Activated naive CD8-positive, alpha-beta T cell treated with anti-CD3 and anti-CD28 coated beads, Interleukin-2, amount 10 ng/mL, durations not matched to agents 7 days and 5 days (primary cell): Measurements from ENCODE around the gene CLDN9. TPM values are rescaled to one million over a fixed set of nuclear protein-coding genes. Genes with fewer than 3 reads are reported as not detected.

Experiments
- ATAC-seq: fragments of 150-1000 bp; cut with Tn5 transposase; one replicate; pipeline ENCODE4 v1.10.0; 2021; ENCODE audit warnings: low read depth, moderate library complexity
- POLR2A ChIA-PET: fragments of 350-600 bp; sonication (Branson Sonifier 250); formaldehyde crosslinking; loops from one replicate; lab custom pipeline; 2021; ENCODE audit warnings: antibody characterized with exemption; lab: Charles Lee
- DNase-seq: peaks from one replicate; pipeline ENCODE4 v3.0.0; 2021
- H3K27ac Mint-ChIP-seq: one replicate; pipeline ENCODE4 v1.8.0; 2022; ENCODE audit warnings: mild to moderate bottlenecking, mixed read lengths
- H3K27me3 Mint-ChIP-seq: one replicate; pipeline ENCODE4 v1.8.0; 2022; ENCODE audit warnings: mild to moderate bottlenecking, moderate library complexity, mixed read lengths
- H3K36me3 Mint-ChIP-seq: one replicate; pipeline ENCODE4 v1.8.0; 2021; ENCODE audit warnings: mild to moderate bottlenecking, mixed read lengths
- H3K4me1 Mint-ChIP-seq: one replicate; pipeline ENCODE4 v1.8.0; 2021; ENCODE audit warnings: mixed read lengths
- H3K4me3 Mint-ChIP-seq: one replicate; pipeline ENCODE4 v1.8.0; 2022; ENCODE audit warnings: mild to moderate bottlenecking, moderate library complexity, mixed read lengths
- H3K9me3 Mint-ChIP-seq: one replicate; pipeline ENCODE4 v1.8.0; 2021; ENCODE audit warnings: mixed read lengths
- total RNA-seq, 2 experiments: library from RNA; stranded (reverse); gene quantifications; one replicate each; pipeline ENCODE4 v1.2.3, GENCODE V29; 2021

CLDN9 gene
- total RNA-seq, 2 experiments from 2014 or later: not detected

DNA sequence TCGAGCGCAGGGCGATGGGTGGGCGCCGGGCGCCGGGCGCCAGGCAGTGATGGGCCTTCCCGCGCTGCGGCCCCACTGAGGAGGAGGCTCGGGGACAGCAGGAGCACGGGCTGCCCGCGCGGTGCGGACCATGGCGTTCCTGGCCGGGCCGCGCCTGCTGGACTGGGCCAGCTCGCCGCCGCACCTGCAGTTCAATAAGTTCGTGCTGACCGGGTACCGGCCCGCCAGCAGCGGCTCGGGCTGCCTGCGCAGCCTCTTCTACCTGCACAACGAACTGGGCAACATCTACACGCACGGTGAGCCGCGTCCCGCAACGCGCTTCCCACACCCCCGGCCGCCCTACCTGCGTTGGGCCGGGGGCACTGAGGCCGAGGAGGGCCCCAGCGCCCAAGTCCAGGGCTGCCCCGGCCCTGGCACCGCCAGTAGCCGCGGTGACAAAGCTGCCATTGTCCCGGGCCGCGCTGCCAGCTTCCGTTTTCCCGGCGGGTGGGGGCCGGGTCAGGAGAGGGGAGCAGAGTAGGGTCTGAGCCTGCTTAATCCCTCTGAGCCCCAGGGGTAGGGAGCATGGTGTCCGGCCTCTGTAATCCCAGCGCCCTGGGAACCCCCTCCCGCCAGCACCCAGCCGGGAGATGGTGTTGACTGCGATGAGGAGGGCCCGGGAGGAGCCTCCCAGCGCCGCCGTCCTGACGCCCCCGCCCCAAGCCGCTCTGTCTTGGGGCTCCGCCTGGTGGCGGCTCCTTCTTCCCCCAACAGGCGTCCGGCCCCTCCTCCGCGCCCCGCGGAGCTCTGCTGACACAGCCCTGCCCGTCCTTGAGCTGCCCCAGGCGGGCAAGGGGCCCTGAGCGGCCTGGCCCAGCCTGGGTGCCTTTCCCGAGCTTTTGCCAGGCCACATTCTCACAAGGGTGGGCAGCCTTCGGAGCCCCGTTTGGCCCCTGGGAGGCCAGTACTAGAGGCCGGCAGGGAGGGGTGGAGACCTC, 42.9 kb upstream of the CLDN9 start:
- H3K27me3 Mint-ChIP-seq: peaks cover 14% of the 10 kb centered on the region
- no peaks in the 10 kb centered on the region for H3K9me3 Mint-ChIP-seq
- peaks cover 25% of the 10 kb centered on the region for H3K4me1 Mint-ChIP-seq
- ATAC-seq (peak; percentile 73), DNase-seq (peak; percentile 88)
- H3K27ac Mint-ChIP-seq: peak overlapping the region; percentile 61
- H3K4me3 Mint-ChIP-seq: peak overlapping the region; percentile 81
- H3K36me3 Mint-ChIP-seq: peaks cover 3% of the 10 kb centered on the region
- POLR2A ChIA-PET: interaction anchor here (0.5 to 4.1 kb wide), 14 partner anchors 9 to 287 kb away, joined by 3 to 46 read pairs (median 3); partner anchors contain the start of genes FLYWCH1, FLYWCH2, KCTD5 and PKMYT1

DNA sequence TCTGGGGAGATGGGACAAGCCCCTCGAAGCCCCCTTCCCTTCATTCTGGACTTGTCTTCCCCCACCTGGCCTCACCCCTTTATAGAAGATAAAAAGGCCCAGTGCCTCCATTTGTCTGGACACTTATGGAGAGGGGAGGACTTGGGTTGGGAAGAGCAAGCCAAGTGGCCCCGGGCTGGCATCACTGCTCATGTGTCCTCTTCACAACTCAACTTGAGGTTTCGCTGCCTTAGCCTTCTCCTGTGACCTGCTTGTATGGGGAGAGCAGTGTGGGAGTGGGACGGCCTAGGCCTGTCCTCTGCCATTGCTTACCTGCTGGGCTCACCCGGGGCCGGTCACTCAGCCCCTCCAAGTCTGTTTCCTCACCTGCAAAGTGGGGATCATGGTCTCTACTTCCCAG, 42.2 kb upstream of the CLDN9 start:
- Mint-ChIP-seq H3K4me3 (peak overlapping the region; percentile 81), H3K4me1 (peaks cover 22% of the 10 kb centered on the region), H3K9me3 (no peaks in the 10 kb centered on the region), H3K27me3 (peaks cover 8% of the 10 kb centered on the region), H3K27ac (peak overlapping the region; percentile 61), H3K36me3 (peaks cover 3% of the 10 kb centered on the region)
- ATAC-seq (no peak), DNase-seq (no peak)
- POLR2A ChIA-PET: interaction anchor here (0.5 to 4.1 kb wide), 8 partner anchors 8 to 59 kb away, joined by 3 to 46 read pairs (median 4); partner anchors contain the start of genes FLYWCH1, PKMYT1 and TNFRSF12A

DNA sequence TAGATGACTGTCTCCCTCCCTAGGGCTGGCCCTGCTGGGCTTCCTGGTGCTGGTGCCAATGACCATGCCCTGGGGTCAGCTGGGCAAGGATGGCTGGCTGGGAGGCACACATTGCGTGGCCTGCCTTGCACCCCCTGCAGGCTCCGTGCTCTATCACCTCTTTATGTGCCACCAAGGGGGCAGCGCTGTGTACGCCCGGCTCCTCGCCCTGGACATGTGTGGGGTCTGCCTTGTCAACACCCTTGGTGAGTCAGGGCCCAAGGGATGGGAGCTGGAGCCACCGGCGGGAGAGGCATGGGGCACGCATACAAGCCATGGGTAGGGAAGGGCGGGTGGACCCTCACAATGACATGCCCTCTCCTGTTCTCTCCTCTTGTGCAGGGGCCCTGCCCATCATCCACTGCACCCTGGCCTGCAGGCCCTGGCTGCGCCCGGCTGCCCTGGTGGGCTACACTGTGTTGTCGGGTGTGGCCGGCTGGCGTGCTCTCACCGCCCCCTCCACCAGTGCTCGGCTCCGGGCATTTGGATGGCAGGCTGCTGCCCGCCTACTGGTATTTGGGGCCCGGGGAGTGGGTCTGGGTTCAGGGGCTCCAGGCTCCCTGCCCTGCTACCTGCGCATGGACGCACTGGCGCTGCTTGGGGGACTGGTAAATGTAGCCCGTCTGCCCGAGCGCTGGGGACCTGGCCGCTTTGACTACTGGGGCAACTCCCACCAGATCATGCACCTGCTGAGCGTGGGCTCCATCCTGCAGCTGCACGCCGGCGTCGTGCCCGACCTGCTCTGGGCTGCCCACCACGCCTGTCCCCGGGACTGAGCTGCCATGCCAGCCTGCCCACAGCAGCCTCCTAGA, 41.4 kb upstream of the CLDN9 start:
- H3K27me3 Mint-ChIP-seq: peaks cover 6% of the 10 kb centered on the region
- no peak for ATAC-seq
- peaks cover 19% of the 10 kb centered on the region for H3K4me1 Mint-ChIP-seq
- no peaks in the 10 kb centered on the region for H3K9me3 Mint-ChIP-seq
- peak overlapping the region; percentile 48 for H3K27ac Mint-ChIP-seq
- peaks cover 3% of the 10 kb centered on the region for H3K36me3 Mint-ChIP-seq
- DNase-seq: no peak
- POLR2A ChIA-PET: interaction anchor here (0.5 to 4.1 kb wide), 2 partner anchors 10 to 12 kb away, joined by 4 to 46 read pairs; partner anchors contain the start of gene PKMYT1
- H3K4me3 Mint-ChIP-seq: peak overlapping the region; percentile 81

DNA sequence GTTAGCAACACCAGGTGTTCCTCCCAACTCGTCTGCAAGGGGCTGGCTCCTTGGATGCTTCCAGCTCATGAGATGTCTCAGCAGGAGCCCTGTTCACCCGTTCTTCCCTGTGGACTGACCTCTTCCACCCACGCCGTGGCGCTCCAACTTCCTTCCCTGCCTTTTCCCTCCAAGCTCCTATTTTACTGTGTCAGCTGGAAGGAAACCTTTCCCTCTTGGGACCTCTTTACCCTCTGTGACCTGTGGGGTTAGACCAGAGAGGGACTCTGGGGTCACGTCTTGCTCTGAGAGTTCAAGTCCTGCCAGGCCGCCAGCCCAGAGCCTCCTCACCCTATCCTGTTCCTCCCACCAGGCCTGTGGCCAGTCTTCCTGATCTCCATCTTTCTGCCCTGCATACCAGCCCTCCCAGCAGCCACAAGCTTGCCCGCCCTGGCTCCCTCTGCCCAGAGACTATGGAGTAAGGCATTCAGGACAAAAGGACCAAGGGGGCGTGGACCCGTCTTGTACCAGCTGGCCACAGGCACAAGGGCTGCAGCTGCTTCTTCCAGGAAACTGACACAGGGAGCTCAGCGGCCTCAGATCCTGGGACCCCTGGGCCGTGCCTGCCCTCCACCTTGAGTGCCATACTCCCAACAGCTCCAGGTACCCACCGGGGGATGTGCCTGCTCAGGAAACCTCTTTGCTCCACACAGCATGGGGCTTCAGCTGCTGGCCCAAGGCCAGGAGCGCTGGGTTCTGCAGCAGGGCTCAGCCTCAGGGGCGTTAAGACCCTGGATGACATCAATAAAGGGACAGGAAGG, 40.5 kb upstream of the CLDN9 start:
- Mint-ChIP-seq H3K4me3 (no peak overlapping the region), H3K36me3 (peaks cover 3% of the 10 kb centered on the region), H3K27ac (no peak overlapping the region), H3K9me3 (no peaks in the 10 kb centered on the region), H3K27me3 (peaks cover 6% of the 10 kb centered on the region), H3K4me1 (peaks cover 19% of the 10 kb centered on the region)
- no peak for DNase-seq
- POLR2A ChIA-PET: interaction anchor here (4.1 kb wide), 1 partner anchor 9 kb away, joined by 46 read pairs; the partner anchor contains the start of gene PKMYT1
- no peak for ATAC-seq

DNA sequence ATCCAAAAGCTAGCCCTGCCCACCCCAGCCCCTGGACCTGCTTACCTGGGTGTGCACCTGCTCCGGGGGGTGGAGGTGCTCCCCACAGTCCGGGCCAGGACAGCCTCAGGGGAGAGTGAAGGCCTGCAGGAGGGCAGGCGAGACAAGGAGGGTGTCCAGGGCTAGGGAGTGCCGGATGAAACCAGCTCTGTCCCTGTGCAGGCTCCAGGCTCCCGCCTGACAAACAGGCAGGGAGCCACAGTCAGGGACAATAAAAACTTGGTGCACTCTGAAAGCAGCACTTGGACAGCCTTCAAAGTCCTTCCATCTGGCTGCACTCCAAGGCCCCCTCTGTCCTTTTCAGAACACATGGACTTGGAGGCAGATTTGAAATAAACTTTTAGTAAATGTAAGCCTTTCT, 39.6 kb upstream of the CLDN9 start:
- DNase-seq (no peak), ATAC-seq (no peak)
- peaks cover 2% of the 10 kb centered on the region for H3K27me3 Mint-ChIP-seq
- POLR2A ChIA-PET: no interaction called here
- H3K27ac Mint-ChIP-seq: no peak overlapping the region
- peaks cover 23% of the 10 kb centered on the region for H3K4me1 Mint-ChIP-seq
- H3K9me3 Mint-ChIP-seq: no peaks in the 10 kb centered on the region
- H3K4me3 Mint-ChIP-seq: no peak overlapping the region
- H3K36me3 Mint-ChIP-seq: peaks cover 3% of the 10 kb centered on the region

DNA sequence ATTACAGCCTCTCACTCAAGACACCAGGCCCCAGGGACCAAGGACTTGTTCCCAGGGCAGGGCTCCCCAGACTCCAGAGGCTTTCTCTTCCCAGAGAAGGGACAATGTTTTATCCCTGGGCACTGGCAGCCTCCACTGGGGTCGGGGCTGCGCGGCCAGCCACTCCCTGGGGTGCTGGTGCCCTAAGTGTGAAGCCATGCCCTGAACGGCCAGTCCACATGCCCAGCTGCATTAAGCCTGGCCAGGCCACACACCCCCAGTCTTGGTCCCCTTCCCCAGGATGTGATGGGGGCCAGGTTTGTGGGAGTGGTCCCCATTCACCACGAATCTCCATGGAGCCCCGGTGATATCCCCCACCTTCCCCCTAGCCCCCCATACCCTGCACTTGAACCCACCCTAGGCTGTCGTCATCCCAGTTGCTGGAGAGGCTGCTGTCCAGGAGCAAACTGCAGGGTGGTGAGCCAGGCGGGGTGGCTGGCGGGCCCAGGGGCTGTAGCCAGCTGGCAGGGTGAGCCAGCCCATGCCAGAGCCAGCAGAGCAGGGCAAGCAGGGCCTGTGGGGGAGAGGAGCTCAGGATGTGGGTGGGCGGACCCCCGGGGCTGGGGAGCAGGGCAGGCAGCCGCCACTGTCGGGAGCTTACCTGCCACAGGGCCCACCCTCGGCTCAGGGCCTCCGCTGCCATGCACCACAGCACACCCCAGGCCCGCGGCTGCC, 39.0 kb upstream of the CLDN9 start:
- no peak for DNase-seq
- H3K4me1 Mint-ChIP-seq: peaks cover 20% of the 10 kb centered on the region
- ATAC-seq: no peak
- no peaks in the 10 kb centered on the region for H3K27me3 Mint-ChIP-seq
- POLR2A ChIA-PET: no interaction called here
- peaks cover 3% of the 10 kb centered on the region for H3K36me3 Mint-ChIP-seq
- H3K4me3 Mint-ChIP-seq: no peak overlapping the region
- no peak overlapping the region for H3K27ac Mint-ChIP-seq
- no peaks in the 10 kb centered on the region for H3K9me3 Mint-ChIP-seq

DNA sequence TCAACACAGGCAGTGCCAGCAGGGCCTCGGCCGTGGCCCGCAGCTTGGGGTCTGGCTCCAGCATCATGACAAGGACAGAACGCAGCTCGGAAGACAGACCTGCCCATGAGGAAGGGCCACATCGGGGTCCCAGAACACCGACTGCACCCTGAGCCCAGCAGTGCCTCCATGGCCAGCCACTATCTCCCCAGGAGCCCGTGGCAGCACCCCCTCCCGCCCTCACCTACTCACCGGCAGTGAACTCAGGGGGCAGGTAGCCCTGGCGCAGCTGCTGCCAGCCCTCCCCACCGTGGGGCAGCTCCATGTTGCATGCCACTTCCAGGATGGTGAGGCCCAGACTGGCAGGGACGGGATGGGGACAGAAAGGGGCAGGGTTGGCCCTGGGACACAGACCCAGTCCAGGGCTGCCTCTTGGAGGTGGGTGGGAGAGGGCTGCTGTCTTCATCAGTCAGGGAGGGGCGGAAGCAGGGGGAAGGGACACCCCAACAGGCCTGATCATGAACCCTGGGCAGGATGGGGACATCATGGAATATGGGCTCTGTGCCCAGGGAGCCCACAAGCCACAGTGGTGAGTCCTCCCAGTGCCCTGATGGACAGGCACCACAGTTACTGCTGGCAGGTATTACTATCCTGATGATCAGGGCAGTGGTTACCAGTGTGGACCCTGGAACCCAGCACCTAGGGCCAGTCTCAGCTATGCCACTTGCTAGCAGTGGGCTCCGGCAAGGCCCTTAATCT, 38.2 kb upstream of the CLDN9 start:
- H3K36me3 Mint-ChIP-seq: peaks cover 3% of the 10 kb centered on the region
- no peak overlapping the region for H3K27ac Mint-ChIP-seq
- ATAC-seq (no peak), DNase-seq (no peak)
- no peaks in the 10 kb centered on the region for H3K9me3 Mint-ChIP-seq
- no peaks in the 10 kb centered on the region for H3K27me3 Mint-ChIP-seq
- no peak overlapping the region for H3K4me3 Mint-ChIP-seq
- POLR2A ChIA-PET: interaction anchor here (2.2 kb wide), 1 partner anchor 9 kb away, joined by 9 read pairs; no protein-coding TSS in a partner anchor
- H3K4me1 Mint-ChIP-seq: peaks cover 22% of the 10 kb centered on the region

DNA sequence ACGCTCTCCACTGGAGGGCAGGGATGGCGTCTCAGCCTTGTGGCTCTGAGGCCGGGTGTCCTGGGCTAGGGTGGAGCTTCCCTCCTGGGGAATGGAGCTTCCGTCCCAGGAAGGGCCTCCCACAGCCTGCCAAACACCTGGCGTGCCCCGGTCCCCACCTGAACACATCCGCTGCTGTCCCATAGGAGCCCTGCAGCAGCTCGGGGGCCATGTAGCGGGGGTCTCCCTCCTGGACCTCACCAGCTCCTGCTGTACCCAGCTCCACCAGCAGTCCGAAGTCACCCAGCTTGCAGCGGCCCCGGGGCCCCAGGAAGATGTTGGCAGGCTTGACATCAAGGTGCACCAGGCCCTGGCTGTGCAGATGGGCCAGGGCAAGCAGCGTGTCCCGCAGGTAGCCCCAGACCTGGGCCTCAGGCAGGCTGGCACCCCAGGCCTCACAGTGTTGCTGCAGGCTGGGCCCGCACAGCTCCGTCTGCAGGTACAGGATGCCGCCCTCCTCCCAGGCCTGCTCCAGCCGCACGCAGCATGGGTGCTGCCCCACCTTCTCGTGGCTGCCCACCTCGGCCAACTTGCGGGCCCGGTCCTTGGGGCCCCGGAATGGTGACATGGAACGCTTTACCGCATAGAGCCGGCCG, 37.4 kb upstream of the CLDN9 start:
- Mint-ChIP-seq H3K27me3 (no peaks in the 10 kb centered on the region), H3K36me3 (peaks cover 3% of the 10 kb centered on the region), H3K4me1 (peaks cover 22% of the 10 kb centered on the region), H3K4me3 (no peak overlapping the region), H3K27ac (no peak overlapping the region), H3K9me3 (no peaks in the 10 kb centered on the region)
- ATAC-seq (no peak), DNase-seq (no peak)
- POLR2A ChIA-PET: interaction anchor here (2.2 kb wide), 1 partner anchor 10 kb away, joined by 9 read pairs; no protein-coding TSS in a partner anchor

DNA sequence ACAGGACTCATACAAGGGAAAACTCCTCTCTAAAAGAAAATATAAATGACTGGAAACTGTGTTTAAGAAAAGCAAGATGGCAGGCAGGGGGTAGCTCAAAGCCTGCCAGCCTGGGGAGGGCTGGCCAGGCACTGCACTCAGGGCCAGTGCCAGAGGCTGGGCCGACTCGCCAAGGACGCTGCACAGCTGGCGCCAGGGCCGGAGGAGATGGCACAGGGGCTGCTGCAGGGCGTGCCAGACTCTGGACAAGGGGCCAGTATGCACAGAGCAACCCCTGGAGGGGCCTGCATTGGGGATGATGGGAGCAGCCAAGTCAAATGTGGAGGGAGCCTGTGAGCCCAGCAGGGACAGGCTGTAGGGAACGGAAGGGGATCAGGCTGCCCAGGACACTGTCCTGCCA, 36.5 kb upstream of the CLDN9 start:
- Mint-ChIP-seq H3K27me3 (no peaks in the 10 kb centered on the region), H3K4me3 (no peak overlapping the region), H3K4me1 (peaks cover 15% of the 10 kb centered on the region), H3K27ac (peak overlapping the region; percentile 34), H3K36me3 (peaks cover 3% of the 10 kb centered on the region), H3K9me3 (no peaks in the 10 kb centered on the region)
- no peak for ATAC-seq
- DNase-seq: no peak
- POLR2A ChIA-PET: interaction anchor here (1.8 to 2.2 kb wide), 2 partner anchors 11 to 93 kb away, joined by 4 to 9 read pairs; partner anchors contain the start of gene FLYWCH2

DNA sequence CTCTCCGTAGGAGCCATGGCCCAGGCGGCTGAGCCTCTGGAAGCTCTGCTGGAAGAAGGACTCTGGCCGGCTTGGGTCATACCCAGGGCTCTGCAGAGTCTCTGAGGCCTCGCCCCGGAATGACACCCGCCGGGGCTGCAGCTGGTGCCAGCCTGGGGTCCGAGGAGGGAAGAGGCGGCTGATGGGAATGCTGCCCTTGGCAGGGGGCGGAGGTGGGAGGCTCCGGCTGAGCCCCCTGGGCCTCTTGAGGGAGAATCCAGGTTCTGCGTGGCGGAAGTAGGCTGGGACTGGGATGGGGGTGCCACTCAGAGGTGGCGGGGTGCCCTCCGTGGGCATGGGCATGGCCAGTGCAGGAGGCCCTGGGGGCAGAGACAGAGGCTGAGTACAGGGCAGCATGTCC, 36.0 kb upstream of the CLDN9 start:
- Mint-ChIP-seq H3K9me3 (no peaks in the 10 kb centered on the region), H3K27me3 (no peaks in the 10 kb centered on the region), H3K36me3 (peaks cover 3% of the 10 kb centered on the region), H3K4me1 (peaks cover 17% of the 10 kb centered on the region), H3K4me3 (no peak overlapping the region), H3K27ac (no peak overlapping the region)
- POLR2A ChIA-PET: interaction anchor here (1.8 to 2.2 kb wide), 2 partner anchors 11 to 94 kb away, joined by 4 to 9 read pairs; partner anchors contain the start of gene FLYWCH2
- ATAC-seq: no peak
- no peak for DNase-seq

DNA sequence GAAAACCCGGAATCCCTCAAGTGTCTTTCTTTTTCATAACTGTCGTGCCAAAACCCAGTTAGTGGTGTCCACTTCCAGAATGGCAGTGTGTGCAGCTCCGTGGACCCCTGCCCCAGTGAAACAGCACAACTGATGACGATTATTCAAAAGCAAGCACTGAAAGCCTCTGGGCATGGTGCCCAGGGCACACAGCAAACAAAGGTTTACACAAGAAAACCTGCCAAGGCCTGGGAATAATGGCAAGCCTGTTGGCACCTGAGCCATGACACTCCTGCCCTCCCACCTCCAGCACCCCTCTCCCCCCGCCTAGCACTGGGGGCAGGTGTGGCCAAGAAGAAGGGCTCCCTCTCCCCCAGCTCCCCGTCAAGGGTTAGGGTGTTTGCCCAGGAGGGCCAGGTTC, 35.3 kb upstream of the CLDN9 start:
- H3K27ac Mint-ChIP-seq: no peak overlapping the region

More for the DNA sequence above, 35.3 kb upstream of the CLDN9 start:
- POLR2A ChIA-PET: interaction anchor here (1.4 to 1.8 kb wide), 2 partner anchors 12 to 95 kb away, joined by 4 read pairs; partner anchors contain the start of gene FLYWCH2
- Mint-ChIP-seq H3K27me3 (no peaks in the 10 kb centered on the region), H3K4me3 (no peak overlapping the region), H3K36me3 (no peaks in the 10 kb centered on the region), H3K9me3 (no peaks in the 10 kb centered on the region), H3K4me1 (peaks cover 14% of the 10 kb centered on the region)
- DNase-seq (no peak), ATAC-seq (no peak)
